Brain microvascular endothelial cell (primary cell): ENCODE results near the gene CKAP5.

ENCODE experiments used
- DNase-seq: peaks from one replicate; pipeline ENCODE4 v3.0.0-alpha.2; 2020
- H3K27ac ChIP-seq: fragments of 250-450 bp; sonication (Bioruptor Pico); 2 replicates; pipeline ENCODE4 v1.5.1; 2020; ENCODE audit warnings: mild to moderate bottlenecking, moderate library complexity
- H3K27me3 ChIP-seq: fragments of 250-450 bp; sonication (Bioruptor Pico); replicated peaks from 2 replicates; pipeline ENCODE4 v1.5.1; 2020; ENCODE audit warnings: mild to moderate bottlenecking
- H3K36me3 ChIP-seq: fragments of 250-450 bp; sonication (Bioruptor Pico); replicated peaks from 2 replicates; pipeline ENCODE4 v1.5.1; 2020; ENCODE audit warnings: mild to moderate bottlenecking
- H3K4me3 ChIP-seq: 2 replicates; pipeline ENCODE4 v1.5.1; 2011; ENCODE audit warnings: low read depth, mild to moderate bottlenecking, control low read depth, low read length, moderate library complexity
- in situ Hi-C: cut with HindIII; loops from 2 replicates; pipeline ENCODE4 v1.10.0; 2017; ENCODE audit warnings: low sequenced_read_pairs, low pct_ligation_motif_present
- TF ChIP-seq, protein P1 (sequence below): IDR thresholded peaks from 2 replicates; pipeline ENCODE4 v1.5.1; 2011; ENCODE audit warnings: low read depth, mild to moderate bottlenecking, moderate library complexity, low read length, control low read depth, inconsistent platforms; ENCODE audit errors: missing control alignments

The CKAP5 gene

DNA sequence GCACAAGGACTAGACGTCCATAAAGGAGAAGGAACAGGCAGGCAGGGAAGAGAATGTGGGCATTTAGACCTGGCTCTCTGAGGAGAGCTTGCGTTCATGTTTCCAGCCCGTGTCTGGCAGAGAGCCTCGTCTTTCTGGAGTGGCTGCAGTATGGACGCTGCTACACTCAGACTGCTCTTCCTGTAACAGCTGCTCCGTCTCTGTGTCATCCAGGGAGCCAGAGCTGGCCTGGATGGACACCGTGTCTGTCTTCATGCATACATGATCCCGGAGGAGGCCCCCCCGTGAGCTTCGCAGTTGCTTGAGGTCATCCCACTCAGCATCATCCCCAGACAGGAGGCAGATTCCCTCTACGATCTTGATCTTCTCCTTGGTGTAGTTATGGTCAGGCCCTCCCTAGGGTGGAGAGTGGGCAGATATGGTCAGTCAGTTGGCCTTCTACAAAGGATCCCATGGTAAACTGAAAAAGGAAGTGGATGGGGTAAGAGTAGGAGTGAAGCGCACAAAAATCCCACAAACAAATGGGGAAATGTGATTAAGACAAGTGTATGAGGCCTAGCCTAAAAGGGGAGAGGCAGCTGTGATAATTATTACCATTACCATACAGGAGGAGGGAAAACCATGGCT lies 13.0 kb upstream of the CKAP5 start:
- in situ Hi-C loops = no loop called here
- H3K4me3 ChIP-seq = no peak overlapping the region
- no peak for DNase-seq
- H3K27ac ChIP-seq = no peak overlapping the region
- no peaks in the 10 kb centered on the region for H3K27me3 ChIP-seq
- no peaks in the 10 kb centered on the region for H3K36me3 ChIP-seq
- TF ChIP-seq, protein P1, sequence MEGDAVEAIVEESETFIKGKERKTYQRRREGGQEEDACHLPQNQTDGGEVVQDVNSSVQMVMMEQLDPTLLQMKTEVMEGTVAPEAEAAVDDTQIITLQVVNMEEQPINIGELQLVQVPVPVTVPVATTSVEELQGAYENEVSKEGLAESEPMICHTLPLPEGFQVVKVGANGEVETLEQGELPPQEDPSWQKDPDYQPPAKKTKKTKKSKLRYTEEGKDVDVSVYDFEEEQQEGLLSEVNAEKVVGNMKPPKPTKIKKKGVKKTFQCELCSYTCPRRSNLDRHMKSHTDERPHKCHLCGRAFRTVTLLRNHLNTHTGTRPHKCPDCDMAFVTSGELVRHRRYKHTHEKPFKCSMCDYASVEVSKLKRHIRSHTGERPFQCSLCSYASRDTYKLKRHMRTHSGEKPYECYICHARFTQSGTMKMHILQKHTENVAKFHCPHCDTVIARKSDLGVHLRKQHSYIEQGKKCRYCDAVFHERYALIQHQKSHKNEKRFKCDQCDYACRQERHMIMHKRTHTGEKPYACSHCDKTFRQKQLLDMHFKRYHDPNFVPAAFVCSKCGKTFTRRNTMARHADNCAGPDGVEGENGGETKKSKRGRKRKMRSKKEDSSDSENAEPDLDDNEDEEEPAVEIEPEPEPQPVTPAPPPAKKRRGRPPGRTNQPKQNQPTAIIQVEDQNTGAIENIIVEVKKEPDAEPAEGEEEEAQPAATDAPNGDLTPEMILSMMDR = no peak

DNA sequence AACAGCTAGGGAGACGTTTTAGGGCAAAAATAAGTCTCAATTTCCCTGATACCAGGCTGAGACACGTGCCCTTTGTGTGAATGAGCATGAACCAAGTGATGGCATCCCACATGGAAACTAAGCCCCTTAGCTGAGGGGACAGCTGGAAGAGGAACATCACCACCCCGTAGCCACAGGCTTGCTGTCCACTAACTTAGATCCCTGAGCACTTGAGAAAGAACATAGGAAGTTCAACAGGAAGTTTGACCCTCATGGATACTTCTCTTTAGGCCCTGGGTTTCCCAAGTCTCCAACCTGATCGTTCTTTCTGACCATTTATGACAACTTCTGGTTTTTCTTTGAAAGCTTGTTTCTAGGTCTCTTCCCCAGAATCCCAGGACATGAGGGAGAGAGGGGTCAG lies 11.6 kb upstream of the CKAP5 start:
- DNase-seq = no peak
- Histone ChIP-seq H3K36me3 (no peaks in the 10 kb centered on the region), H3K27ac (no peak overlapping the region), H3K4me3 (no peak overlapping the region), H3K27me3 (no peaks in the 10 kb centered on the region)
- TF ChIP-seq, protein P1 = no peak
- in situ Hi-C loops = no loop called here

DNA sequence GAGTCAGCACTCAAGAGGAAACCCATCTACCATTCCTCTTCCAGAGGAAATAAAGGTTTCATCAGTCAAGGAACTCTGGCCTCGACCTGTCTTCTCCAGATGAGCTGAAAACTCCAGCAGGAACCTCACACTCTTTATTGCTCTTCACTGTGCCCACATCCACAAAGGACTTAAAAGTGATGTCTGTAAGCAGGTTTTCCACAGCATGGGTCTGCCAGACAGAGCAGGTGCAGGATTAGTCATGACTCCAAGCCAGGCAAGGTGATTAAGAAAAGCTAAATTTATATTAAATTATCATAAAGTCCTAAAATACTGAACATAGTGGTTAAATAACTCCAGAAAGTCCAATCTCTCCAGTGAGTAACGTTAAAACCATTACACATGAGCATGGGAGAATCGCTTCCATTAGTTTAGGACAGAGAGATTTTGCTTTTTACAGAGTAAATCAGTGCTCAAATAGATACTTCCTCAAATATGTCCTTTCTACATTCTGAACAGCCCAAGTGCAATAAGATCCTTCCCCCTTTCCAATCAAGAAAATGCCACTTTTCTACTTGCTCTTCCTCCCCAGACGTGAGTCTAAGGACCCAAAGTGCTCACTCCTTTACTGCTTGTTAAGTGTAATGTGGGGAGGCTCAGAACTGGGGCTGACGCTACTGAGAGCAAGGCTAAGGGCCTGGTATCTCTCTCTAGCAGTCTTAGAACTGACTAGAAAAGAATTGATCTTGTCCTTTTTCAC lies 10.7 kb upstream of the CKAP5 start:
- TF ChIP-seq, protein P1 = no peak
- DNase-seq = no peak
- no peak overlapping the region for H3K4me3 ChIP-seq
- H3K27ac ChIP-seq = no peak overlapping the region
- in situ Hi-C loops = no loop called here
- no peaks in the 10 kb centered on the region for H3K36me3 ChIP-seq
- no peaks in the 10 kb centered on the region for H3K27me3 ChIP-seq

DNA sequence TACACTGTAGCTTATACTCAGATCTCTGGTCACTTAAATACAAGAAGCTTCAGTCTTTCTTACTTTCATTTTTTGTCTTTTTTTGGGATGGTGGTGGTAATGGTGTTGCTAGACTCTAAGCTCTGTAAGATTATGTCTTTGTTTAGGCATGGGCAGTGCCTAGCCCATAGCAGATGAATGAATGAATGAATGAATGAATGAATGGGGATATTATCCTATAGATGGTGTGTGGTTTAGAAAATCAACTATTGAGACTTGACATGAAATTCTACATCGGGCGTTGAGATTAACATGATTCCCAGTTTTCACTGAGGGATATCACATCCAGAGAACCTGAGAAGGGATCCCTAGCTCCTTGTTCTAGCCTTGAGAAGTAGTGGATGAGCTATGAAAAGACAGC lies 9.8 kb upstream of the CKAP5 start:
- no peaks in the 10 kb centered on the region for H3K36me3 ChIP-seq
- TF ChIP-seq, protein P1 = no peak
- no peak for DNase-seq
- H3K27ac ChIP-seq = no peak overlapping the region
- H3K4me3 ChIP-seq = no peak overlapping the region
- H3K27me3 ChIP-seq = no peaks in the 10 kb centered on the region
- in situ Hi-C loops = no loop called here

DNA sequence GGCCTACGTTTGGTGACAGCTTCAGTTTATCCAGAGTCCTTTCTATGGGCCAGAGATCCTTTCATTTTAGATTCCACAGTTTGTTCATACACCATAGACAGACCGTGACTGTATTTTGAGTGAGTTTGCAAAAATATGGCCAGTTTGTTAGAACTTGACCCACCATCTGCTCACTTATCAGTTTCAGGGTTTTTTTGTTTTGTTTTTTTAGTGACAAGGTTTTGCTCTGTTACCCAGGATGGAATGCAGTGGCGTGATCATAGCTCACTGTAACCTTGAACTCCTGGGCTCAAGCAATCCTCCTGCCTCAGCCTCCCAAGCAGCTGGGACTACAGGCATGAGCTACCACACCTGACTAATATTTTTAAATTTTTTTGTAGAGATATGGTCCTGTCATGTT lies 9.1 kb upstream of the CKAP5 start:
- peak; percentile 66 for DNase-seq
- in situ Hi-C loops = no loop called here
- TF ChIP-seq, protein P1 = no peak
- Histone ChIP-seq H3K36me3 (no peaks in the 10 kb centered on the region), H3K27ac (peak overlapping the region; percentile 31), H3K27me3 (no peaks in the 10 kb centered on the region), H3K4me3 (no peak overlapping the region)
